Choroid plexus epithelial cell (primary cell): ENCODE data around the gene KIF3B.
A peak's percentile ranks its signal among the peaks of the same experiment; 100 is the strongest.

Source experiments
- DNase-seq: peaks from one replicate; pipeline ENCODE4 v3.0.0-alpha.2; 2010; ENCODE audit warnings: low read depth
- H3K4me3 ChIP-seq: 2 replicates; pipeline ENCODE4 v1.5.1; 2011; ENCODE audit warnings: low read depth, mild to moderate bottlenecking, control low read depth, low read length, moderate library complexity
- CTCF ChIP-seq: conservative IDR thresholded peaks from 2 replicates; pipeline ENCODE4 v1.5.1; 2011; ENCODE audit warnings: low read depth, mild to moderate bottlenecking, control low read depth, inconsistent platforms, low read length, moderate library complexity

Gene KIF3B

GRCh38 chr20:32360333-32360634 is 82.8 kb downstream of the KIF3B start:
- no peak for DNase-seq
- H3K4me3 ChIP-seq, result peak overlapping the region; percentile 90
- TF ChIP-seq CTCF, result no peak

- DNase-seq, result no peak
- TF ChIP-seq CTCF, result no peak
- H3K4me3 ChIP-seq, result no peak overlapping the region
Measured at GRCh38 chr20:32362901-32363364, 85.5 kb downstream of the KIF3B start.

- DNase-seq, result no peak
- no peak overlapping the region for H3K4me3 ChIP-seq
- no peak for TF ChIP-seq CTCF
Measured at GRCh38 chr20:32363492-32363891, 86.0 kb downstream of the KIF3B start.

- H3K4me3 ChIP-seq, result no peak overlapping the region
- no peak for DNase-seq
- TF ChIP-seq CTCF, result no peak
Measured at GRCh38 chr20:32364554-32365208, 87.2 kb downstream of the KIF3B start.

GRCh38 chr20:32365564-32365963 is 88.1 kb downstream of the KIF3B start:
- TF ChIP-seq CTCF, result no peak
- H3K4me3 ChIP-seq, result no peak overlapping the region
- no peak for DNase-seq

GRCh38 chr20:32366380-32366779 is 88.9 kb downstream of the KIF3B start:
- no peak for DNase-seq
- no peak overlapping the region for H3K4me3 ChIP-seq
- TF ChIP-seq CTCF, result no peak

GRCh38 chr20:32368323-32368722 is 90.9 kb downstream of the KIF3B start:
- no peak overlapping the region for H3K4me3 ChIP-seq
- no peak for DNase-seq
- no peak for TF ChIP-seq CTCF
